Measurements from ENCODE around the gene PABPN1L.

The PABPN1L gene, protein sequence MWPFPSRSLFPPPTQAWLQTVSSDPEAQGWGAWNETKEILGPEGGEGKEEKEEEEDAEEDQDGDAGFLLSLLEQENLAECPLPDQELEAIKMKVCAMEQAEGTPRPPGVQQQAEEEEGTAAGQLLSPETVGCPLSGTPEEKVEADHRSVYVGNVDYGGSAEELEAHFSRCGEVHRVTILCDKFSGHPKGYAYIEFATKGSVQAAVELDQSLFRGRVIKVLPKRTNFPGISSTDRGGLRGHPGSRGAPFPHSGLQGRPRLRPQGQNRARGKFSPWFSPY

DNA sequence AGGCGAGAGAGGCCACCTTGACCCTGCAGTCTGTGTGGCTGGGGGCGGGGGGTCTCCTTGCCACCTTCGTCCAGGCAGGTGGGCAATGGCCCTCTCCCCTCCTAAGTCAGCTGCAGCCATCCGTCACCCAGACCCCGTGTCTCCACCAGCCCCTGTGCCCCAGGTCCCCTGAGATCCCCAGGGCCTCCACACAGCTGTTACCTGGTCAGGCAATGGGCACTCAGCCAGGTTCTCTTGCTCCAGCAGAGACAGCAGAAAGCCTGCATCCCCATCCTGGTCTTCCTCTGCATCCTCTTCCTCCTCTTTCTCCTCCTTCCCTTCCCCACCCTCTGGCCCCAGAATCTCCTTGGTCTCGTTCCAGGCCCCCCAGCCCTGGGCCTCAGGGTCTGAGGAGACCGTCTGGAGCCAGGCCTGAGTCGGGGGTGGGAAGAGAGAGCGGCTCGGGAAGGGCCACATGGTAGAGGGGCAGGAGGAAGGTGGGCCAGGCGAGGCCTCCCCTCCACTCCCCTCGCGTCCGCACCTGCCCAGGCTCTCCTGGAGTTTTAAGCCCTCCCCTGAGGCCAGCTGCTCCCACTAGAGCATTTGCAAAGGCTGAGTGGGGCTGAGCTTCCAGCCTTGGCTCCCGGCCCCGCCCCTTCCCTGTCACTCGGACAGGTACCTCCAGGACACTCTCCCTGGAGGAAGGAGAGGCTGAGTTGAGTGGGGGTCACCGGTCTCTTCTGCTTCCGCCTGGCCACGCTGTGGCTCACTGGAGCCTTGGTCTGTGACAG is at the start of gene PABPN1L:
Gene PABPN1L (minus strand): TSS at position 510 of the 770 bp plus-strand sequence. CDS start 54 bp downstream, at position 456.
- no peak for DNase-seq (ENCODE audit: low spot score)

- no peak for DNase-seq (ENCODE audit: low spot score)
Observed at GRCh38 chr16:88915639-88916327, 49.3 kb upstream of the PABPN1L start.

- no peak for DNase-seq (ENCODE audit: low spot score)
Observed at GRCh38 chr16:88914750-88915368, 48.4 kb upstream of the PABPN1L start.

DNA sequence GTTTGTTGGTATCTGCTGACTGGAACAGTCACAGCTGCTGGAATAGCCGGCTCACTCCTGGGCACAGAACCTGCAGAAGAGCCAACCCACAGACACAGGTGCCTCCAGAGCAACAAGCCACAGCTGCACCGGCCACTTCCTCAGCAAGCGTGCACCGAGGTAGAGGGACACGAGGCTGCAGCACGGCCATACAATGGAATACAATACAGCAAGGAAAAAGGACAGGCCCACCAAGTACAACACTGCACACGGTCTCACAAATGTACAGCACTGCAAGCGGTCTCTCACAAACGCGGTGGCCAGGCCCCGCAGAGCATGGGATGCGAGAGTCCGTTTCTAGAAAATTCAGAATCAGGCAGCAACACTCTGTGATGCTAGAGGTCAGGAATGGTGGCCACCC is 47.4 kb upstream of the PABPN1L start:
- no peak for DNase-seq (ENCODE audit: low spot score)

- DNase-seq (ENCODE audit: low spot score): no peak
Observed at GRCh38 chr16:88913001-88913612, 46.6 kb upstream of the PABPN1L start.

DNA sequence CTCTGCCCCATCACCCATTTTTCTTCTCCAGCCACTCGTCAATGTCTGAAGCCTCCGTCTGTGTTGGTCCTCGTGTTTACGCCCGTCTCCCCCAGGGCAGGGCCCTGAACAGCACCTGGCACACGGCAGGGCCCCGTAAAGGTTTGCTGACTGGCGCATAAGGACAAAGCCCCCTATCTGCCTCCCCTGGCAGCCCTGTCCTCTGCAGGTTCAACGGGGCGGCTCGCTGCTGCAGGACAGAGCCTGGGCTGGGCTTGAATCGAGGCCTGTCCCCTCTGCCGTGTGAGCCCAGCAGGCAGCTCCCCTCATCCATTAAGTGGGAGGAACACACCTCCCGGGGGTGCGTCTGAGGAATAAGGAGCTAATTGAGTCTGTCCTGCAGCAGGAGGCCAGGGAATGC is 46.1 kb upstream of the PABPN1L start:
- DNase-seq (ENCODE audit: low spot score): no peak

GRCh38 chr16:88911946-88912310 is 45.5 kb upstream of the PABPN1L start:
- DNase-seq (ENCODE audit: low spot score): no peak

DNA sequence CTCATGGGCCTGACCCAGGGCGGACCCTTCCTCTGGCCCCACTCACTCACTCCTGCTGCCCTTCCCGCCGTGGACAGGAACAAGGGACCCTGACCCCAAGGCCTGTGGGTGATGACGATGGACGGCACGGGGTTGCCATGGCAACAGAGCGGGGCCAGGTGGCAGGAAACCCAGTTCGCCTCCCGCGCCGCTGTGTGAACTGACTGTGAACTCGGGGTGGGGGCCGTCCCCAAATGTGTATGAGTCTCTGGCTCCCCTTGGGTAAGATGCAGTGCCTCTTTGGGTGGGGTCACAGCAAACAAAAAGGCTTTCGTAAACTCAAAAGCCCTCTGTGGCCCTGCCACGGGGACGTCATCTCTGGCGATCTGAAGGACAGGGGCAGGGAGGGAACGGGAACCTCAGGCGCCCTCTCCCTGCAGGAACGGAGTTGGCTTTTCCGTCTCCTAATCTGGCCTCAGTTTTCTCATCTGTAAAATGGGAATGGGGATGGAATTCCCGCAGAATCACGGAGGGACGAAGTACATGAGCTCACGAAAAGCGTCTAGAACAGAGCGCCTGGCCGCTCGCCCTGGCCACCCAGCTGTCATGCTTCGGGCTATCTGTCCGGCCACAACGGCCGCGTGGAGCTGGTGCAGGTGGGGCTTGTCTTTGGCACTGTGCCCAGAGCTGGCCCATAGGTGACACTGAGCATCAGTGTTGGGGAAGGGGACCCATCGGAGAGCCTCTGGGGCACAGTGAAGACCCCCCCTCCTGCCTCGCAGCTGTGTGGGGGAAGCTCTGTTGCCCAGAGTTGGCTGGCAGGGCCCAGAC is 44.9 kb upstream of the PABPN1L start:
- DNase-seq (ENCODE audit: low spot score): no peak

- no peak for DNase-seq (ENCODE audit: low spot score)
Observed at GRCh38 chr16:88910284-88911135, 44.0 kb upstream of the PABPN1L start.

DNA sequence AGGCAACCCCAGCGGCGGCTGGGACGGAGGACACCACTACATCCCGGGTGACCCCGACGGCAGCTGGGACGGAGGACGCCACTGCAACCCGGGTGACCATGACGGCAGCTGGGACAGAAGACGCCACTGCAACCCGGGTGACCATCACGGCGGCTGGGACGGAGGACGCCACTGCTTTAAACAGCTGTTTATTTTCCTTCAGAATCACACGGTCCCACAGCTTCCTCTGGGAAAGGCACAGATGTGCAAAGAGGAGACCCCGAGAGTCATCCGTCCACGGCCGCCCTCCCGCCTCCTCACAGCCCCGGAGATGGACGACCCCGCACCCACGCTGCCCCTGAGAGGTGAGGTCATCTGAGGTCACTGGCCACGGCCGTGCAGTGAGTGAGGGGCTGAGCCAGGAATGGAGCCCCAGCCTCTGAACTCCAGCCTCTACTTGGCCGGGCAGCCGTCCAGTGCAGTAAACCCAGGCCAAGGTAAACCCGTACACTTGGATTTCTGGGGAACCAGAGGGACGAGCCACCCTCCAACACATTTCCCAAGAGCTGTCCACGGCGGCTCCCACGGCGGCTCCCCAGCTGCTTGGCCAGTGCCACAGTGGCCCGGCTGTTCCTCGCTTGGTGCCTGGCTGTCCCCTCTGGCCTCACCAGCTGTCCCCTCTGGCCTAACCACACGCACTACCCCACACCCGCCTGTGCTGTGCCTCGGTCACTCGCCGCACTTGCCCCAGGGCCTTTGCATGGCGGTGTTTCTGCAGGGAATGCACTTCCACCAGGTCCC is 43.2 kb upstream of the PABPN1L start:
- no peak for DNase-seq (ENCODE audit: low spot score)

- DNase-seq (ENCODE audit: low spot score): no peak
Observed at GRCh38 chr16:88908307-88908706, 41.8 kb upstream of the PABPN1L start.

- no peak for DNase-seq (ENCODE audit: low spot score)
Observed at GRCh38 chr16:88907768-88908167, 41.3 kb upstream of the PABPN1L start.

GRCh38 chr16:88906535-88907105 is 40.2 kb upstream of the PABPN1L start:
- DNase-seq (ENCODE audit: low spot score): no peak

- DNase-seq (ENCODE audit: low spot score): no peak
Observed at GRCh38 chr16:88906020-88906419, 39.6 kb upstream of the PABPN1L start.

DNA sequence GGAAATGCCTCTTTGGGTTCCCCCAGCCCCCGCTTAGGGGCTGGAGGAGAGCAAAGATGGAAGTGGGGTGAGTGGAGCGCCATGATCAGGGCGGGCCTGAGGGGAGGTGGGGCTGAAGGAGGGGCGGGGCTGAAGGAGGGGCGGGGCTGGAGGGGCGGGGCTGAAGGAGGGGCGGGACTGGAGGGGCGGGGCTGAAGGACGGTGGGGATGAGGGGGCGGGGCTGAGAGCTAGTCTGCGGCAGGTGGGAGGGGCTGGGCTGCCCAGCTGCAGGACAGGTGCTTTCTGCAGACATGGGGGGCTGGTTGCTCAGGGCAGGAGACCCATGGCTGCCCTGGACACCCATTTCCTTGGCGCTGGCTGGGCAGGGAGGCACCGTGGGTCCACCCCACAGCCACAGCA is 39.1 kb upstream of the PABPN1L start:
- peak; percentile 96 for DNase-seq (ENCODE audit: low spot score)

DNA sequence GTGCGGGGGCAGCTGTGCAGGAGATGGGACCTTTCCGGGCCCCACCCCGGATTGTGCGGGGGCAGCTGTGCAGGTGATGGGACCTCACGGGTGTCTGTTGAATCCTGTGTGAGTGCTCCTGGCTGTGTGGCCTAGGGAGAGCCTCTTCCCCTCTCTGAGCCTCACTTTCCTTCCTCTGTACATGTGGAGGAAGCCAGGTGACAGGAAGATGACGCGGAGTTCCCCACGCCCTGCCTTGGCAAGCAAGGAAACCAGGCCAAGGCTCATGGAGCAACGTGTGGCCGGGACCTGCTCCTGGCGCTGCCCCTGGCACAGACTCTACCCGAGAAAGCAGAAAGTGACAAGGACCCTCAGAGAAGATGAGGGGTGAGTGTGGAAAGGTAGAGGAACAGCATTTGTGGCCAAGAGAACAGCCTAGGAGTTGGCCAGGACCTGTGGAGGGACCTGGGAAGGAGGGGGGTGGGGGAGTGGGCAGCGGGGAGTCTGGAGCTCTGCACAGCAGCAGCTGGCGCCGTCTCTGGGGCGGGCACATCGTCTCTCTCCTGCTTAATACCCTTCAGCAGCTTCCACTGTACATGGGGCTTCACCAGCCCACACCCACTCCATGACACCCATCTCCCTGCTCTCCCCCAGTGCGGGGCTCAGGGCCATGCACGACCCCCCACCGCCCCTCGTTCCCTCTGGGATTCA is 38.4 kb upstream of the PABPN1L start:
- DNase-seq (ENCODE audit: low spot score): no peak

- DNase-seq (ENCODE audit: low spot score): no peak
Observed at GRCh38 chr16:88903267-88903666, 36.8 kb upstream of the PABPN1L start.

- DNase-seq (ENCODE audit: low spot score): no peak
Observed at GRCh38 chr16:88902744-88903143, 36.3 kb upstream of the PABPN1L start.
